ENCODE results near the gene CHST6. TPM values are rescaled to one million over a fixed set of nuclear protein-coding genes. Genes with fewer than 3 reads are reported as not detected.
"Not testable (repeated sequence)": the region's sequence is repeated elsewhere in the genome, so short reads cannot be mapped to it uniquely, and the experiment has no call there.

Gene CHST6
- total RNA-seq, 1 experiment from 2014 or later: 1.3 TPM

- Mint-ChIP-seq H3K9me3 (ENCODE audit: unreplicated experiment) (no peaks in the 10 kb centered on the region), H3K4me1 (ENCODE audit: low read depth, unreplicated experiment) (peaks cover 7% of the 10 kb centered on the region), H3K4me3 (ENCODE audit: unreplicated experiment) (no peak overlapping the region), H3K27ac (ENCODE audit: unreplicated experiment) (no peak overlapping the region), H3K36me3 (ENCODE audit: insufficient read depth, unreplicated experiment) (peaks cover 53% of the 10 kb centered on the region), H3K27me3 (ENCODE audit: insufficient read depth, unreplicated experiment) (no peaks in the 10 kb centered on the region)
- ChIA-PET CTCF (no interaction called here), POLR2A (no interaction called here)
- Histone ChIP-seq H3K27me3 (replicated peaks; ENCODE audit: control insufficient read depth, insufficient read depth, low read length) (no peaks in the 10 kb centered on the region), H3K36me3 (ENCODE audit: control insufficient read depth, insufficient read depth, low read length) (no peaks in the 10 kb centered on the region), H3K4me3 (ENCODE audit: low read depth, low read length) (no peak overlapping the region), H3K9me3 (no peaks in the 10 kb centered on the region), H3K4me1 (no peaks in the 10 kb centered on the region)
- intact Hi-C loops (cut with micrococcal nuclease; ENCODE audit: unreplicated experiment): no loop called here
- no peak for DNase-seq
- no peak for TF ChIP-seq CTCF (IDR thresholded peaks at IDR 0.05; ENCODE audit: insufficient read depth in 1 of 2, low read depth in 1 of 2, low read length in 1 of 2, severe bottlenecking in 1 of 2, unreplicated experiment in 1 of 2)
- TSS peak; percentile 5 for BruUV-seq (replicated peaks)
These were observed 65.4 kb downstream of the CHST6 start for GRCh38 chr16:75429621-75430403.

GRCh38 chr16:75426524-75426923 lies 68.7 kb downstream of the CHST6 start:
- H3K9me3 ChIP-seq; H3K27me3 Mint-ChIP-seq (ENCODE audit: insufficient read depth, unreplicated experiment); H3K4me1 ChIP-seq; H3K27ac Mint-ChIP-seq (ENCODE audit: unreplicated experiment); H3K9me3 Mint-ChIP-seq (ENCODE audit: unreplicated experiment); H3K4me3 Mint-ChIP-seq (ENCODE audit: unreplicated experiment); BruUV-seq (replicated peaks); intact Hi-C loops (cut with micrococcal nuclease; ENCODE audit: unreplicated experiment); POLR2A ChIA-PET; H3K36me3 ChIP-seq (ENCODE audit: control insufficient read depth, insufficient read depth, low read length); H3K27me3 ChIP-seq (replicated peaks; ENCODE audit: control insufficient read depth, insufficient read depth, low read length); DNase-seq; CTCF ChIA-PET; H3K4me3 ChIP-seq (ENCODE audit: low read depth, low read length); H3K4me1 Mint-ChIP-seq (ENCODE audit: low read depth, unreplicated experiment): not testable (repeated sequence)
- H3K36me3 Mint-ChIP-seq (ENCODE audit: insufficient read depth, unreplicated experiment): peaks cover 29% of the 10 kb centered on the region

DNA sequence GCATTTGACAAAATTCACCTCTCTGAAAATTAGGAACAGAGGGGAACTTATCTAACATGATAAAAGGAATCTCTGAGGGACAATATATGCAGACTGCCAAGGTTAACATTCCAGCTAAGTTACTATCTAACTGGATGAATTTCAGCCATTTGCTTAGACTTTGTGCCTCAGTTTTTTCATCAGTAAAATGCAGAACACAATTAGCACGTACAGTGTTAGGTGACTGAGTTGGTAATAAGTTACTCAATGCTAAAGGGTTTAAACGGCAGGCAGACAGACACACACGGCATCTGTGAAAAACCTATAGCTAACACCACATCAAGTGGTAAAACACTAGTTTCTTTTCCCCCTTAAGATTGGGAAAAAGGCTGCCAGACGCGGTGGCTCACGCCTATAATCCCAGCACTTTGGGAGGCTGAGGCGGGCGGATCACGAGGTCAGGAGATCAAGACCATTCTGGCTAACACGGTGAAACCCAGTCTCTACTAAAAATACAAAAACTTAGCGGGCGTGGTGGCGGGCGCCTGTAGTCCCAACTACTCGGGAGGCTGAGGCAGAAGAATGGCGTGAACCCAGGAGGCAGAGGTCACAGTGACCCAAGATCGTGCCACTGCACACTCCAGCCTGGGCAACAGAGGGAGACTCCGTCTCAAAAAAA lies 71.0 kb downstream of the CHST6 start:
- ChIA-PET CTCF (interaction anchor here (0.6 kb wide), 1 partner anchor 124 kb away, joined by 3 read pairs; no protein-coding TSS in a partner anchor), POLR2A (interaction anchor here (0.5 kb wide), 1 partner anchor 267 kb away, joined by 5 read pairs; no protein-coding TSS in a partner anchor)
- DNase-seq; H3K27me3 Mint-ChIP-seq (ENCODE audit: insufficient read depth, unreplicated experiment); intact Hi-C loops (cut with micrococcal nuclease; ENCODE audit: unreplicated experiment); H3K9me3 Mint-ChIP-seq (ENCODE audit: unreplicated experiment); H3K27me3 ChIP-seq (replicated peaks; ENCODE audit: control insufficient read depth, insufficient read depth, low read length); H3K4me1 ChIP-seq; H3K27ac Mint-ChIP-seq (ENCODE audit: unreplicated experiment); H3K36me3 ChIP-seq (ENCODE audit: control insufficient read depth, insufficient read depth, low read length); H3K4me3 Mint-ChIP-seq (ENCODE audit: unreplicated experiment); H3K4me1 Mint-ChIP-seq (ENCODE audit: low read depth, unreplicated experiment); H3K4me3 ChIP-seq (ENCODE audit: low read depth, low read length); BruUV-seq (replicated peaks); H3K9me3 ChIP-seq: not testable (repeated sequence)
- H3K36me3 Mint-ChIP-seq (ENCODE audit: insufficient read depth, unreplicated experiment): peaks cover 14% of the 10 kb centered on the region

DNA sequence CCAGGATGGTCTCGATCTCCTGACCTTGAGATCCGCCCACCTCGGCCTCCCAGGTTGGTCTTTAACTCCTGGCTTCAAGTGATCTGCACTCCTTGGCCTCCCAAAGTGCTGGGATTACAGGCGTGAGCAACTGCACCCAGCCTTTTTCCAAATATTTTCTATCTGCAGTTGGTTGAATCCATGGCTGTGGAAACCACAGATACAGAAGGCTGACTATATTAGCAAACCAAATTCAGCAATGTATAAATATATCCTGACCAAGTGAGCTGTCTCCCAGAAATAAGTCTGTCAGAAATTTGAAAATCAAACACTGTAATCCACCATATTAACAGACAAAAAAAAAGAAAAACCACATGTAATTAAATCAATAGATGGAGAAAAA lies 71.5 kb downstream of the CHST6 start:
- Mint-ChIP-seq H3K36me3 (ENCODE audit: insufficient read depth, unreplicated experiment) (peaks cover 9% of the 10 kb centered on the region), H3K9me3 (ENCODE audit: unreplicated experiment) (no peaks in the 10 kb centered on the region), H3K4me1 (ENCODE audit: low read depth, unreplicated experiment) (no peaks in the 10 kb centered on the region), H3K27me3 (ENCODE audit: insufficient read depth, unreplicated experiment) (no peaks in the 10 kb centered on the region), H3K27ac (ENCODE audit: unreplicated experiment) (no peak overlapping the region), H3K4me3 (ENCODE audit: unreplicated experiment) (no peak overlapping the region)
- Histone ChIP-seq H3K4me1 (0 out of 2 replicates have a peak, but pooled peaks cover 4% of the 10 kb centered on the region), H3K9me3 (no peaks in the 10 kb centered on the region), H3K36me3 (ENCODE audit: control insufficient read depth, insufficient read depth, low read length) (no peaks in the 10 kb centered on the region), H3K27me3 (replicated peaks; ENCODE audit: control insufficient read depth, insufficient read depth, low read length) (no peaks in the 10 kb centered on the region), H3K4me3 (ENCODE audit: low read depth, low read length) (no peak overlapping the region)
- no peak for DNase-seq
- no peak for TF ChIP-seq CTCF (IDR thresholded peaks at IDR 0.05; ENCODE audit: insufficient read depth in 1 of 2, low read depth in 1 of 2, low read length in 1 of 2, severe bottlenecking in 1 of 2, unreplicated experiment in 1 of 2)
- CTCF ChIA-PET: interaction anchor here (0.6 kb wide), 1 partner anchor 123 kb away, joined by 3 read pairs; no protein-coding TSS in a partner anchor
- no TSS peak for BruUV-seq (replicated peaks)
- POLR2A ChIA-PET: no interaction called here
- intact Hi-C loops (cut with micrococcal nuclease; ENCODE audit: unreplicated experiment): no loop called here
